OCI-LY1 (cell line): ENCODE measurements around the gene B4GALT5.
"Not testable (repeated sequence)": the region's sequence is repeated elsewhere in the genome, so short reads cannot be mapped to it uniquely, and the experiment has no call there.

Source experiments
- H2AFZ ChIP-seq: fragments of 200-600 bp; sonication (generic), shearing (Covaris generic); 2 replicates; pipeline ENCODE4 v1.6.0; 2014; ENCODE audit warnings: antibody characterized with exemption, mild to moderate bottlenecking, low read length
- H3F3A ChIP-seq: fragments of 200-600 bp; sonication (generic), shearing (Covaris generic); 2 replicates; pipeline ENCODE4 v1.6.0; 2014; ENCODE audit warnings: mild to moderate bottlenecking, antibody characterized with exemption, low read length, moderate library complexity; ENCODE audit not compliant: insufficient read depth
- H3K27ac ChIP-seq: fragments of 200-600 bp; sonication (generic); 2 replicates; pipeline ENCODE4 v1.5.1; 2014; ENCODE audit warnings: low read length, mixed run types, mild to moderate bottlenecking, low read depth; ENCODE audit not compliant: poor library complexity, severe bottlenecking
- H3K27me3 ChIP-seq: fragments of 200-600 bp; sonication (generic); 2 replicates; pipeline ENCODE4 v1.6.0; 2014; ENCODE audit warnings: antibody characterized with exemption, mild to moderate bottlenecking, low read length, moderate library complexity; ENCODE audit not compliant: insufficient read depth
- H3K36me3 ChIP-seq: fragments of 200-600 bp; sonication (generic); 2 replicates; pipeline ENCODE4 v1.6.1; 2014; ENCODE audit warnings: mild to moderate bottlenecking, antibody characterized with exemption, low read length, moderate library complexity, mixed read lengths; ENCODE audit not compliant: insufficient read depth
- H3K4me1 ChIP-seq: fragments of 200-600 bp; sonication (generic); 2 replicates; pipeline ENCODE4 v1.5.1; 2014; ENCODE audit warnings: mild to moderate bottlenecking, low read length, moderate library complexity; ENCODE audit not compliant: insufficient read depth, severe bottlenecking
- H3K4me2 ChIP-seq: fragments of 200-600 bp; sonication (generic), shearing (Covaris generic); 2 replicates; pipeline ENCODE4 v1.6.1; 2014; ENCODE audit warnings: low read length
- H3K4me3 ChIP-seq: fragments of 200-600 bp; sonication (generic); 2 replicates; pipeline ENCODE4 v1.5.1; 2014; ENCODE audit warnings: low read length, low read depth, mild to moderate bottlenecking, mixed read lengths; ENCODE audit not compliant: poor library complexity, severe bottlenecking
- H3K79me2 ChIP-seq: fragments of 200-600 bp; shearing (Covaris generic); 2 replicates; pipeline ENCODE4 v1.6.1; 2016; ENCODE audit warnings: mixed run types, low read length, mixed read lengths; ENCODE audit not compliant: insufficient read depth
- H3K9ac ChIP-seq: fragments of 200-600 bp; sonication (generic), shearing (Covaris generic); 2 replicates; pipeline ENCODE4 v1.6.1; 2014; ENCODE audit warnings: mild to moderate bottlenecking, low read length, mixed read lengths
- H3K9me2 ChIP-seq: fragments of 200-600 bp; sonication (generic), shearing (Covaris generic); 2 replicates; pipeline ENCODE4 v1.6.1; 2014; ENCODE audit warnings: low read depth, mild to moderate bottlenecking, low read length, mixed read lengths
- H3K9me3 ChIP-seq: fragments of 200-600 bp; shearing (Covaris generic); 2 replicates; pipeline ENCODE4 v1.6.1; 2014; ENCODE audit warnings: low read length, mixed read lengths
- H4K20me1 ChIP-seq: fragments of 200-600 bp; sonication (generic), shearing (Covaris generic); 2 replicates; pipeline ENCODE4 v1.6.0; 2016; ENCODE audit warnings: mild to moderate bottlenecking, low read length; ENCODE audit not compliant: insufficient read depth
- CTCF ChIP-seq: fragments of 200-600 bp; sonication (generic), shearing (Covaris generic); IDR thresholded peaks from 2 replicates; pipeline ENCODE4 v1.5.1; 2017; ENCODE audit warnings: mild to moderate bottlenecking, antibody characterized with exemption, low read length, moderate library complexity, mixed read lengths
- EZH2 ChIP-seq: fragments of 200-600 bp; sonication (generic), shearing (Covaris generic); IDR thresholded peaks from 2 replicates; pipeline ENCODE4 v1.8.0; 2017; ENCODE audit warnings: borderline replicate concordance, mixed run types, mild to moderate bottlenecking, antibody characterized with exemption, low read length, moderate library complexity, mixed read lengths

Gene B4GALT5

GRCh38 chr20:49671433-49671832 lies 42.2 kb downstream of the B4GALT5 start:
- no peaks in the 10 kb centered on the region for H3K9me2 ChIP-seq
- H2AFZ ChIP-seq = no peak overlapping the region
- H3K79me2 ChIP-seq = peaks cover 86% of the 10 kb centered on the region
- peaks cover 96% of the 10 kb centered on the region for H3K4me1 ChIP-seq
- H3K27me3 ChIP-seq = no peaks in the 10 kb centered on the region
- peak overlapping the region; percentile 25; the same call in 1 of the 2 replicates for H3K9ac ChIP-seq
- H3K4me3 ChIP-seq = peak overlapping the region; percentile 29
- H3K9me3 ChIP-seq = no peaks in the 10 kb centered on the region
- no peaks in the 10 kb centered on the region for H3K36me3 ChIP-seq
- H3K4me2 ChIP-seq = peak overlapping the region; percentile 83; the same call in 1 of the 2 replicates
- H3F3A ChIP-seq = no peaks in the 10 kb centered on the region
- TF ChIP-seq EZH2 (no peak), CTCF (no peak)
- H4K20me1 ChIP-seq = no peaks in the 10 kb centered on the region
- H3K27ac ChIP-seq = peak overlapping the region; percentile 91

- TF ChIP-seq CTCF (no peak), EZH2 (no peak)
- peaks cover 85% of the 10 kb centered on the region for H3K79me2 ChIP-seq
- no peaks in the 10 kb centered on the region for H3K9me3 ChIP-seq
- H3K36me3 ChIP-seq = no peaks in the 10 kb centered on the region
- H3K4me3 ChIP-seq = peak overlapping the region; percentile 53
- peak overlapping the region; percentile 91 for H3K27ac ChIP-seq
- H3K27me3 ChIP-seq = no peaks in the 10 kb centered on the region
- no peak overlapping the region for H2AFZ ChIP-seq
- peaks cover 94% of the 10 kb centered on the region for H3K4me1 ChIP-seq
- H3F3A ChIP-seq = no peaks in the 10 kb centered on the region
- peak overlapping the region; percentile 59 for H3K9ac ChIP-seq
- no peaks in the 10 kb centered on the region for H3K9me2 ChIP-seq
- no peaks in the 10 kb centered on the region for H4K20me1 ChIP-seq
- peak overlapping the region; percentile 83 for H3K4me2 ChIP-seq
These were observed 44.0 kb downstream of the B4GALT5 start for GRCh38 chr20:49669601-49670189.

- Histone ChIP-seq H3K79me2 (peaks cover 85% of the 10 kb centered on the region), H3K27ac (peak overlapping the region; percentile 91), H3K4me2 (peak overlapping the region; percentile 83), H3K9ac (peak overlapping the region; percentile 59), H3K4me1 (peaks cover 98% of the 10 kb centered on the region), H3K4me3 (peak overlapping the region; percentile 53)
- not testable (repeated sequence) for H3F3A ChIP-seq, H4K20me1 ChIP-seq, H3K36me3 ChIP-seq, H3K27me3 ChIP-seq, H2AFZ ChIP-seq, H3K9me3 ChIP-seq, H3K9me2 ChIP-seq
These were observed 44.8 kb downstream of the B4GALT5 start for GRCh38 chr20:49668878-49669195.
